ENCODE results near the gene KBTBD8.
A peak's percentile ranks its signal among the peaks of the same experiment; 100 is the strongest.

The KBTBD8 gene

GRCh38 chr3:66997560-66998112 lies 471 bp upstream of the KBTBD8 start:
- FAIRE-seq (peak; percentile 99), DNase-seq (ENCODE audit: insufficient read length) (no peak)
- TF ChIP-seq POLR2AphosphoS5 (IDR thresholded peaks at IDR 0.05; ENCODE audit: low read depth, low read length) (no peak), TAF1 (IDR thresholded peaks at IDR 0.05; ENCODE audit: borderline replicate concordance, low read depth, low read length) (no peak), POLR2A (IDR thresholded peaks at IDR 0.05; ENCODE audit: low read depth, low read length) (no peak)

- FAIRE-seq (no peak), DNase-seq (ENCODE audit: insufficient read length) (no peak)
- TF ChIP-seq TAF1 (IDR thresholded peaks at IDR 0.05; ENCODE audit: borderline replicate concordance, low read depth, low read length) (no peak), POLR2AphosphoS5 (IDR thresholded peaks at IDR 0.05; ENCODE audit: low read depth, low read length) (no peak), POLR2A (IDR thresholded peaks at IDR 0.05; ENCODE audit: low read depth, low read length) (no peak)
Measured at GRCh38 chr3:66998904-66999235, 763 bp downstream of the KBTBD8 start.

- FAIRE-seq: peak; percentile 36
- TF ChIP-seq POLR2A (IDR thresholded peaks at IDR 0.05; ENCODE audit: low read depth, low read length): no peak
- TF ChIP-seq TAF1 (IDR thresholded peaks at IDR 0.05; ENCODE audit: borderline replicate concordance, low read depth, low read length): no peak
- TF ChIP-seq POLR2AphosphoS5 (IDR thresholded peaks at IDR 0.05; ENCODE audit: low read depth, low read length): no peak
- DNase-seq (ENCODE audit: insufficient read length): no peak
Measured at GRCh38 chr3:67000009-67000408, 1.9 kb downstream of the KBTBD8 start.

DNA sequence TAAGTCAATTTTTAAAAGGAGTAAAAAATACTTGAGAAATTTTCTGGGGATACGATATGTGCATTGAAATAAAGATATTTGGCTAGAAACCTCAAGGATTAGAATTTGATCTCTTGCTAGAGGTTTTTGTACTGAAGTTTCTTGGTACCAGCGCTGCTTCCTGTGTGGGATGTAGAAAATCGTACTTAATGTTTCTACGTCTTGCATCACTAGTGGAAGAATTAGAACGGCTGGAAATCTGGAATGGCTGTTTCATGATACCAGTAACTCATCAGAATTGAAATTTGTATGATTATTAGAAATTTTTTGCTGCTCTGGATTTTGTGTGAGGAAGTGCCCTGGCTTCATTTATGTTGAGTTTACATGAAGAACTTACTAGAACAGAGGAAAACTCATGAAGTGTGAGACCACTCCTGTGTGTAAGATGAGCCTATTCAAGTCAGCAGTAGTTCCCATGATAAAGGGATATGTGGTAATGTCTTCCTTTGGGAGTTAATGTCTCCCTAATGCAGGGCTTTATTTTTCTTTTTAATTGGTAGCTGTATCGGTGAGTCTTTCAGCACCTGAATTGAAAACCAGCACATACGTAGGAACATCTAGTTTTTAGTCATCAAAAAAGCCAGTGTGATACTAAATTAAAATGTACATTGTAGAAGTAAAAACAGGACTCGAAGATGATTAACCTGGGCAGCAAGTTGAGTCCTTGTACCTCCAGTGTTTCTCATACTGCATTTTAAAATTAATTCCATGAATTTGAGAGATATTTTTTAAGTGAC lies 3.2 kb downstream of the KBTBD8 start:
- DNase-seq (ENCODE audit: insufficient read length) (no peak), FAIRE-seq (peak; percentile 67)
- no peak for TF ChIP-seq POLR2AphosphoS5 (IDR thresholded peaks at IDR 0.05; ENCODE audit: low read depth, low read length)
- TF ChIP-seq POLR2A (IDR thresholded peaks at IDR 0.05; ENCODE audit: low read depth, low read length): no peak

- FAIRE-seq (peak; percentile 14), DNase-seq (ENCODE audit: insufficient read length) (no peak)
- no peak for TF ChIP-seq POLR2AphosphoS5 (IDR thresholded peaks at IDR 0.05; ENCODE audit: low read depth, low read length)
- no peak for TF ChIP-seq POLR2A (IDR thresholded peaks at IDR 0.05; ENCODE audit: low read depth, low read length)
- TF ChIP-seq TAF1 (IDR thresholded peaks at IDR 0.05; ENCODE audit: borderline replicate concordance, low read depth, low read length): no peak
Measured at GRCh38 chr3:67005974-67006373, 7.9 kb downstream of the KBTBD8 start.

- FAIRE-seq (no peak), DNase-seq (ENCODE audit: insufficient read length) (no peak)
- TF ChIP-seq POLR2AphosphoS5 (IDR thresholded peaks at IDR 0.05; ENCODE audit: low read depth, low read length) (no peak), TAF1 (IDR thresholded peaks at IDR 0.05; ENCODE audit: borderline replicate concordance, low read depth, low read length) (no peak), POLR2A (IDR thresholded peaks at IDR 0.05; ENCODE audit: low read depth, low read length) (no peak)
Measured at GRCh38 chr3:67006460-67006859, 8.4 kb downstream of the KBTBD8 start.

DNA sequence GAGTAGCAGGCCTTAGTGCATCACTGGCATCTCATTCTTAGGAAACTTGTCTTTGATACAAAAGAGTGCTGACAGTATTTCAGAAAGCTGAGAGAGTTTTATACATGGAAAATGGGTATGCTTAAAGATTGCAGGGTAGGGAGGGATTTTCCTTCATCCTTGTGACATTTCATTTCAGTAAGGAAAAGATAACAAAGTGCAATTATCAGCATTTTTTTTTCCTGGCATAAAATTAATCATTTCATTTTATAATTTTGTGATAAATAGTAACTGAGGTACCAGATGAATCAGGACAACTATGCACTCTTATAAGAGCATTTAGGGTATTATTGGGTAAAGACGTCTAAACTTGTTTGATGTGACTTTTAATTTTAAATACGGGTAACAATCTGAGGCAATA lies 10.3 kb downstream of the KBTBD8 start:
- no peak for FAIRE-seq
- DNase-seq (ENCODE audit: insufficient read length): no peak
- TF ChIP-seq POLR2A (IDR thresholded peaks at IDR 0.05; ENCODE audit: low read depth, low read length) (no peak), TAF1 (IDR thresholded peaks at IDR 0.05; ENCODE audit: borderline replicate concordance, low read depth, low read length) (no peak), POLR2AphosphoS5 (IDR thresholded peaks at IDR 0.05; ENCODE audit: low read depth, low read length) (no peak)

DNA sequence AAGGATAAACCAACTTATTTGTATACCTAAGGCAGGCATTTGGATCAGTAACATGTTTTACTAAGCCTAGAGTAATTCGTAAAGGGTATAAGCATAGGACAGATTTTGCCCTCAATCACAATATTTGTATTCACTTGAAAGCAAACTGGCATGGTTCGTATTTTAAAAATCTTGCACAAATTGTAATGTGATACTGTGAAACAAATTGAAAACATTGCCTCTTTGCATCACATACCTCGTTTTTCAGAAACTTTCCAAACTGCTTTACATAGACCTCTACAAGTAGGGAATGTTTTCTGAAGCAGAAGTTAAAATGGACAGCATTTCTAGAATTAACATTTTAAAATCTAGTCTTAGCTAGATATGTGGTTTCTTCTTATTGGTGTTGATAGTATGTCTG lies 11.6 kb downstream of the KBTBD8 start:
- FAIRE-seq (no peak), DNase-seq (ENCODE audit: insufficient read length) (no peak)
- no peak for TF ChIP-seq POLR2A (IDR thresholded peaks at IDR 0.05; ENCODE audit: low read depth, low read length)

- no peak for TF ChIP-seq POLR2A (IDR thresholded peaks at IDR 0.05; ENCODE audit: low read depth, low read length)
- TF ChIP-seq POLR2AphosphoS5 (IDR thresholded peaks at IDR 0.05; ENCODE audit: low read depth, low read length): no peak
- no peak for TF ChIP-seq TAF1 (IDR thresholded peaks at IDR 0.05; ENCODE audit: borderline replicate concordance, low read depth, low read length)
- FAIRE-seq: no peak
- no peak for DNase-seq (ENCODE audit: insufficient read length)
Measured at GRCh38 chr3:67011414-67012131, 13.5 kb downstream of the KBTBD8 start.

- FAIRE-seq: no peak
- TF ChIP-seq POLR2A (IDR thresholded peaks at IDR 0.05; ENCODE audit: low read depth, low read length) (no peak), TAF1 (IDR thresholded peaks at IDR 0.05; ENCODE audit: borderline replicate concordance, low read depth, low read length) (no peak), POLR2AphosphoS5 (IDR thresholded peaks at IDR 0.05; ENCODE audit: low read depth, low read length) (no peak)
- DNase-seq (ENCODE audit: insufficient read length): no peak
Measured at GRCh38 chr3:67012564-67012963, 14.5 kb downstream of the KBTBD8 start.

GRCh38 chr3:67015702-67016484 lies 17.8 kb downstream of the KBTBD8 start:
- FAIRE-seq: no peak
- TF ChIP-seq TAF1 (IDR thresholded peaks at IDR 0.05; ENCODE audit: borderline replicate concordance, low read depth, low read length) (no peak), POLR2AphosphoS5 (IDR thresholded peaks at IDR 0.05; ENCODE audit: low read depth, low read length) (no peak), POLR2A (IDR thresholded peaks at IDR 0.05; ENCODE audit: low read depth, low read length) (no peak)
- DNase-seq (ENCODE audit: insufficient read length): no peak
